HK-2 (cell line): ENCODE data around the gene ATP7A.
A peak's percentile ranks its signal among the peaks of the same experiment; 100 is the strongest.
"Not testable (repeated sequence)": the region's sequence is repeated elsewhere in the genome, so short reads cannot be mapped to it uniquely, and the experiment has no call there.

Experiments
- DNase-seq: peaks from one replicate; pipeline ENCODE4 v3.0.0-alpha.2; 2018; ENCODE audit not compliant: unreplicated experiment

ATP7A gene

GRCh38 chrX:77910108-77910840, at the start of gene ATP7A:
Gene ATP7A (plus strand): TSS chrX:77910693. CDS start chrX:77971642, 60,949 bp downstream.
- peak; percentile 89 for DNase-seq

GRCh38 chrX:77875372-77875771, 35.1 kb upstream of the ATP7A start:
- no peak for DNase-seq

- DNase-seq = not testable (repeated sequence)
These were observed 29.1 kb upstream of the ATP7A start for GRCh38 chrX:77881418-77881817.

- no peak for DNase-seq
These were observed 17.6 kb upstream of the ATP7A start for GRCh38 chrX:77892887-77893286.

- DNase-seq = no peak
These were observed 16.8 kb upstream of the ATP7A start for GRCh38 chrX:77893713-77894112.

GRCh38 chrX:77894921-77895886, 15.3 kb upstream of the ATP7A start, which contains the start of gene MAGT1:
Gene MAGT1 (minus strand): TSS chrX:77895435. CDS start chrX:77895410, 25 bp downstream.
- peak; percentile 92 for DNase-seq

GRCh38 chrX:77899081-77899828, 11.2 kb upstream of the ATP7A start, which contains the start of gene COX7B:
Gene COX7B (plus strand): TSS chrX:77899468. CDS start chrX:77899554, 86 bp downstream.
- peak; percentile 50 for DNase-seq

- no peak for DNase-seq
These were observed 9.8 kb upstream of the ATP7A start for GRCh38 chrX:77900688-77901087.

GRCh38 chrX:77901506-77901905, 9.0 kb upstream of the ATP7A start:
- DNase-seq = no peak

- no peak for DNase-seq
These were observed 6.9 kb downstream of the ATP7A start for GRCh38 chrX:77917294-77917933.

GRCh38 chrX:77918568-77918967, 8.1 kb downstream of the ATP7A start:
- DNase-seq = no peak

- DNase-seq = not testable (repeated sequence)
These were observed 8.9 kb downstream of the ATP7A start for GRCh38 chrX:77919370-77919769.

GRCh38 chrX:77922787-77923186, 12.3 kb downstream of the ATP7A start:
- no peak for DNase-seq

GRCh38 chrX:77924320-77924859, 13.9 kb downstream of the ATP7A start:
- DNase-seq = no peak

GRCh38 chrX:77925764-77926163, 15.3 kb downstream of the ATP7A start:
- DNase-seq = no peak

GRCh38 chrX:77930581-77930980, 20.1 kb downstream of the ATP7A start:
- DNase-seq = no peak

GRCh38 chrX:77935886-77936285, 25.4 kb downstream of the ATP7A start:
- DNase-seq = no peak

GRCh38 chrX:77936299-77936698, 25.8 kb downstream of the ATP7A start:
- DNase-seq = no peak

- no peak for DNase-seq
These were observed 26.8 kb downstream of the ATP7A start for GRCh38 chrX:77937291-77937690.

- DNase-seq = no peak
These were observed 27.7 kb downstream of the ATP7A start for GRCh38 chrX:77938083-77938680.

- not testable (repeated sequence) for DNase-seq
These were observed 34.5 kb downstream of the ATP7A start for GRCh38 chrX:77945031-77945430.
